ENCODE measurements around the gene EIF3D. TPM values are rescaled to one million over a fixed set of nuclear protein-coding genes. Genes with fewer than 3 reads are reported as not detected.

Gene EIF3D
- total and polyA plus RNA-seq, 2 of the 13 experiments (the other 11 are each of a cell fraction or from before 2014, with no cell fraction given): 118 to 274 TPM

DNA sequence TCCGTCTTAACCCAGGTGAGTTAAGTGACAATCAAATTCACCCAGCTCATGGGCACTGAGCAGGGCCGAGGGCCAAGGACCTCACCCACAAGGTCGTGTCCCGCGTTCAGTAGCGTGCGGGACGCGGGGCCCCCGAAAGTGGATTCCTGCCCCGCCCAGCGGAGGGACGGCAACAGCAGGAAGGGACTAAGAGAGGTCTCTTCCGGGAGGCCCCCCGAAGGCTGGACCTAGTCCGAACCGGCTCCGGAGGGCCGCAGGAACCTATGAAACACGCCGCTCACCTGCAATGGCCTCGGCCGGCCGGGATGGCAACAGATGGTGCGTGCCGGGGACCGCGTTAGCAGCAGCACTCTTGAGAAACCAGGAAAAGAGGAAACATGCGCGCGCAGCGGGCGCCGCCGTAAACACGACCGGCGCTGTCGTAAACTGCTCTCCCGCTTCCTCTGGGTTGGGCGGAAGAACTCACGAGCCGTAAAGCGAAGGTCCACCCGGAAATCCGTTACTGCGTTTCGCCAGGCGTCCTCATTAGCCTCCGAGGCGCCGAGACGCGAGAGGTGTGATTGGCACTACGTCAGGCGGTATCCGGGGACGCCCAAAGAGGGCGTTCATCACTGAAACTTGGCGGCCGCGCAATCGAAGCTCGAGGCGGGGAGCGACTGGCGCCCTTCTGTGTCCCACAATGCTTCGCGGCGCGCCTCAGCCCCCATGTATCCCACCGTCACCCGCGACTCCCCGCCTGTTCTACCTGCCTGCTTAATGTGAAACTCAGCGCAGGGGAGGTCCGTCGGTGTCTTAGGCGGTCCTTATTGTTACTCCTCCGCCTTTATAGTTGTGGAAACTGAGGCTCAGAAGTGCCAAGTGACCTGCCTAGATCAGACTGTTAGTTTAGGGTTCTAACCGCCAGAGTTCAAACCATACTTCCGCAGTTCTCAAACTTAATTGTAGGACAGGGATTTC, at the start of gene EIF3D (continued):
- TF ChIP-seq ESRRA (CRISPR knock-in tag; IDR thresholded peaks at IDR 0.05; ENCODE audit: low read depth) (peak; percentile 48; the same call in 1 of the 2 replicates), HHEX (CRISPR knock-in tag; IDR thresholded peaks at IDR 0.05) (no peak), ZNF788 (CRISPR knock-in tag; IDR thresholded peaks at IDR 0.05; ENCODE audit: borderline replicate concordance) (peak; percentile 79; the same call in 1 of the 2 replicates), SALL2 (CRISPR knock-in tag; IDR thresholded peaks at IDR 0.05) (peak; percentile 82; the same call in 1 of the 2 replicates), GFI1 (CRISPR knock-in tag; IDR thresholded peaks at IDR 0.05; ENCODE audit: borderline replicate concordance) (peak; percentile 78; the same call in 1 of the 2 replicates), PHF20 (CRISPR knock-in tag; IDR thresholded peaks at IDR 0.05) (peak; percentile 99), DNMT1 (CRISPR knock-in tag; IDR thresholded peaks at IDR 0.05) (no peak), NFATC3 (CRISPR knock-in tag; IDR thresholded peaks at IDR 0.05) (no peak; the same call in 1 of the 2 replicates), ATM (IDR thresholded peaks at IDR 0.05; ENCODE audit: borderline replicate concordance) (no peak), RBFOX2 (IDR thresholded peaks at IDR 0.05; ENCODE audit: low read depth, low read length) (peak; percentile 94), KDM1A (CRISPR knock-in tag; IDR thresholded peaks at IDR 0.05) (no peak), ZNF530 (CRISPR knock-in tag; IDR thresholded peaks at IDR 0.05; ENCODE audit: low read depth) (no peak), SP5 (CRISPR knock-in tag; IDR thresholded peaks at IDR 0.05; ENCODE audit: borderline replicate concordance, low read depth) (peak; percentile 29; the same call in 1 of the 2 replicates), ATF7 (IDR thresholded peaks at IDR 0.05) (no peak), ATF7 (CRISPR knock-in tag; IDR thresholded peaks at IDR 0.05) (0 out of 2 replicates have a peak, but pooled peaks have one; percentile 57), ZSCAN22 (CRISPR knock-in tag; IDR thresholded peaks at IDR 0.05) (no peak), NFE2L1 (CRISPR knock-in tag; IDR thresholded peaks at IDR 0.05; ENCODE audit: borderline replicate concordance) (no peak)
- TF ChIP-seq, protein P1, sequence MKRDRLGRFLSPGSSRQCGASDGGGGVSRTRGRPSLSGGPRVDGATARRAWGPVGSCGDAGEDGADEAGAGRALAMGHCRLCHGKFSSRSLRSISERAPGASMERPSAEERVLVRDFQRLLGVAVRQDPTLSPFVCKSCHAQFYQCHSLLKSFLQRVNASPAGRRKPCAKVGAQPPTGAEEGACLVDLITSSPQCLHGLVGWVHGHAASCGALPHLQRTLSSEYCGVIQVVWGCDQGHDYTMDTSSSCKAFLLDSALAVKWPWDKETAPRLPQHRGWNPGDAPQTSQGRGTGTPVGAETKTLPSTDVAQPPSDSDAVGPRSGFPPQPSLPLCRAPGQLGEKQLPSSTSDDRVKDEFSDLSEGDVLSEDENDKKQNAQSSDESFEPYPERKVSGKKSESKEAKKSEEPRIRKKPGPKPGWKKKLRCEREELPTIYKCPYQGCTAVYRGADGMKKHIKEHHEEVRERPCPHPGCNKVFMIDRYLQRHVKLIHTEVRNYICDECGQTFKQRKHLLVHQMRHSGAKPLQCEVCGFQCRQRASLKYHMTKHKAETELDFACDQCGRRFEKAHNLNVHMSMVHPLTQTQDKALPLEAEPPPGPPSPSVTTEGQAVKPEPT (CRISPR knock-in tag; IDR thresholded peaks at IDR 0.05; ENCODE audit: low read depth): peak; percentile 62; the same call in 1 of the 2 replicates
- TF ChIP-seq, protein P2, sequence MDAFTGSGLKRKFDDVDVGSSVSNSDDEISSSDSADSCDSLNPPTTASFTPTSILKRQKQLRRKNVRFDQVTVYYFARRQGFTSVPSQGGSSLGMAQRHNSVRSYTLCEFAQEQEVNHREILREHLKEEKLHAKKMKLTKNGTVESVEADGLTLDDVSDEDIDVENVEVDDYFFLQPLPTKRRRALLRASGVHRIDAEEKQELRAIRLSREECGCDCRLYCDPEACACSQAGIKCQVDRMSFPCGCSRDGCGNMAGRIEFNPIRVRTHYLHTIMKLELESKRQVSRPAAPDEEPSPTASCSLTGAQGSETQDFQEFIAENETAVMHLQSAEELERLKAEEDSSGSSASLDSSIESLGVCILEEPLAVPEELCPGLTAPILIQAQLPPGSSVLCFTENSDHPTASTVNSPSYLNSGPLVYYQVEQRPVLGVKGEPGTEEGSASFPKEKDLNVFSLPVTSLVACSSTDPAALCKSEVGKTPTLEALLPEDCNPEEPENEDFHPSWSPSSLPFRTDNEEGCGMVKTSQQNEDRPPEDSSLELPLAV (CRISPR knock-in tag; conservative IDR thresholded peaks at IDR 0.05; ENCODE audit: low read depth): no peak
- TF ChIP-seq, protein P3, sequence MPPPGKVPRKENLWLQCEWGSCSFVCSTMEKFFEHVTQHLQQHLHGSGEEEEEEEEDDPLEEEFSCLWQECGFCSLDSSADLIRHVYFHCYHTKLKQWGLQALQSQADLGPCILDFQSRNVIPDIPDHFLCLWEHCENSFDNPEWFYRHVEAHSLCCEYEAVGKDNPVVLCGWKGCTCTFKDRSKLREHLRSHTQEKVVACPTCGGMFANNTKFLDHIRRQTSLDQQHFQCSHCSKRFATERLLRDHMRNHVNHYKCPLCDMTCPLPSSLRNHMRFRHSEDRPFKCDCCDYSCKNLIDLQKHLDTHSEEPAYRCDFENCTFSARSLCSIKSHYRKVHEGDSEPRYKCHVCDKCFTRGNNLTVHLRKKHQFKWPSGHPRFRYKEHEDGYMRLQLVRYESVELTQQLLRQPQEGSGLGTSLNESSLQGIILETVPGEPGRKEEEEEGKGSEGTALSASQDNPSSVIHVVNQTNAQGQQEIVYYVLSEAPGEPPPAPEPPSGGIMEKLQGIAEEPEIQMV (CRISPR knock-in tag; IDR thresholded peaks at IDR 0.05; ENCODE audit: low read depth): peak; percentile 65; the same call in 1 of the 2 replicates
- TF ChIP-seq, protein P4, sequence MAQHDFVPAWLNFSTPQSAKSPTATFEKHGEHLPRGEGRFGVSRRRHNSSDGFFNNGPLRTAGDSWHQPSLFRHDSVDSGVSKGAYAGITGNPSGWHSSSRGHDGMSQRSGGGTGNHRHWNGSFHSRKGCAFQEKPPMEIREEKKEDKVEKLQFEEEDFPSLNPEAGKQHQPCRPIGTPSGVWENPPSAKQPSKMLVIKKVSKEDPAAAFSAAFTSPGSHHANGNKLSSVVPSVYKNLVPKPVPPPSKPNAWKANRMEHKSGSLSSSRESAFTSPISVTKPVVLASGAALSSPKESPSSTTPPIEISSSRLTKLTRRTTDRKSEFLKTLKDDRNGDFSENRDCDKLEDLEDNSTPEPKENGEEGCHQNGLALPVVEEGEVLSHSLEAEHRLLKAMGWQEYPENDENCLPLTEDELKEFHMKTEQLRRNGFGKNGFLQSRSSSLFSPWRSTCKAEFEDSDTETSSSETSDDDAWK (CRISPR knock-in tag; IDR thresholded peaks at IDR 0.05): no peak
- TF ChIP-seq, protein P5, sequence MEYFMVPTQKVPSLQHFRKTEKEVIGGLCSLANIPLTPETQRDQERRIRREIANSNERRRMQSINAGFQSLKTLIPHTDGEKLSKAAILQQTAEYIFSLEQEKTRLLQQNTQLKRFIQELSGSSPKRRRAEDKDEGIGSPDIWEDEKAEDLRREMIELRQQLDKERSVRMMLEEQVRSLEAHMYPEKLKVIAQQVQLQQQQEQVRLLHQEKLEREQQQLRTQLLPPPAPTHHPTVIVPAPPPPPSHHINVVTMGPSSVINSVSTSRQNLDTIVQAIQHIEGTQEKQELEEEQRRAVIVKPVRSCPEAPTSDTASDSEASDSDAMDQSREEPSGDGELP (IDR thresholded peaks at IDR 0.05; ENCODE audit: borderline replicate concordance, low read depth): peak; percentile 79
